Lung (tissue), 12 donors: ENCODE data around the gene NHLH2. TPM values are rescaled to one million over a fixed set of nuclear protein-coding genes. Genes with fewer than 3 reads are reported as not detected.

Experiments
- ATAC-seq: fragments of 200-7000 bp; cut with Tn5 transposase; one replicate; pipeline ENCODE4 v1.9.1; 2020; ENCODE audit warnings: moderate number of reproducible peaks; ENCODE audit not compliant: insufficient read depth, low FRiP score
- DNase-seq, 3 donors: peaks; one replicate each; pipeline ENCODE4 v3.0.0-alpha.2; 2013 to 2017
- H3K27ac ChIP-seq, 2 donors: one replicate each; pipeline ENCODE4 v1.5.1; 2013; ENCODE audit warnings: mild to moderate bottlenecking in 2 of 2, moderate library complexity in 2 of 2, control low read depth in 1 of 2, inconsistent platforms in 1 of 2, low read depth in 1 of 2, low read length in 1 of 2
- H3K27me3 ChIP-seq, 3 donors: one replicate each; pipeline ENCODE4 v1.5.1; 2013; ENCODE audit warnings: low read length in 2 of 3; ENCODE audit not compliant: control insufficient read depth in 3 of 3, insufficient read depth in 3 of 3
- H3K36me3 ChIP-seq, 4 donors: one replicate each; pipeline ENCODE4 v1.5.1; 2013; ENCODE audit warnings: low read length in 4 of 4, mild to moderate bottlenecking in 1 of 4, moderate library complexity in 1 of 4; ENCODE audit not compliant: control insufficient read depth in 4 of 4, insufficient read depth in 4 of 4
- H3K4me1 ChIP-seq, 5 donors: one replicate each; pipeline ENCODE4 v1.5.1; 2013; ENCODE audit warnings: low read length in 5 of 5, mild to moderate bottlenecking in 2 of 5, moderate library complexity in 1 of 5; ENCODE audit not compliant: control insufficient read depth in 5 of 5, insufficient read depth in 5 of 5
- H3K4me3 ChIP-seq: one replicate; pipeline ENCODE4 v1.5.1; 2013; ENCODE audit warnings: mild to moderate bottlenecking, control low read depth, moderate library complexity
- H3K9ac ChIP-seq, 2 donors: one replicate each; pipeline ENCODE4 v1.5.1; 2013; ENCODE audit warnings: low read length in 2 of 2, control low read depth in 1 of 2; ENCODE audit not compliant: insufficient read depth in 1 of 2
- H3K9me3 ChIP-seq, 4 donors: one replicate each; pipeline ENCODE4 v1.5.1; 2013; ENCODE audit warnings: low read length in 3 of 4, mild to moderate bottlenecking in 1 of 4, moderate library complexity in 1 of 4; ENCODE audit not compliant: control insufficient read depth in 4 of 4, insufficient read depth in 3 of 4
- CTCF ChIP-seq: IDR thresholded peaks from 2 replicates; pipeline ENCODE4 v1.5.1; 2012; ENCODE audit warnings: mild to moderate bottlenecking; ENCODE audit errors: control extremely low read depth, extremely low read depth
- WGBS, 2 donors: extraction: QIAGEN DNeasy Blood & Tissue Kit; methylation state at CpG; one replicate each; pipeline ENCODE4 v1.1.7; 2013; 5-methylcytosine and 5-hydroxymethylcytosine counted together
- polyA plus RNA-seq, 2 donors: library from polyadenylated mRNA; stranded (reverse); fragments of 200-250 nt; gene quantifications; one replicate each; pipeline ENCODE4 v1.2.1, GENCODE V29; 2013
- total RNA-seq, 2 donors: library from RNA; depleted of rRNA in 1 of 2; stranded (reverse); fragments of >200 nt in 1 of 2; gene quantifications; one replicate each; pipeline ENCODE4 v1.2.1, GENCODE V29; 2014 to 2021
- donor health status: control.
- donor health status: control.
- donor health status: Bipolar disorder and iron deficiency.
- donor health status: healthy.
- donor health status: DM: yes; HTN: yes; CAD: no.

NHLH2 gene
- total and polyA plus RNA-seq, 4 donors, result 0.04 to 0.18 TPM; not detected in 2

DNA sequence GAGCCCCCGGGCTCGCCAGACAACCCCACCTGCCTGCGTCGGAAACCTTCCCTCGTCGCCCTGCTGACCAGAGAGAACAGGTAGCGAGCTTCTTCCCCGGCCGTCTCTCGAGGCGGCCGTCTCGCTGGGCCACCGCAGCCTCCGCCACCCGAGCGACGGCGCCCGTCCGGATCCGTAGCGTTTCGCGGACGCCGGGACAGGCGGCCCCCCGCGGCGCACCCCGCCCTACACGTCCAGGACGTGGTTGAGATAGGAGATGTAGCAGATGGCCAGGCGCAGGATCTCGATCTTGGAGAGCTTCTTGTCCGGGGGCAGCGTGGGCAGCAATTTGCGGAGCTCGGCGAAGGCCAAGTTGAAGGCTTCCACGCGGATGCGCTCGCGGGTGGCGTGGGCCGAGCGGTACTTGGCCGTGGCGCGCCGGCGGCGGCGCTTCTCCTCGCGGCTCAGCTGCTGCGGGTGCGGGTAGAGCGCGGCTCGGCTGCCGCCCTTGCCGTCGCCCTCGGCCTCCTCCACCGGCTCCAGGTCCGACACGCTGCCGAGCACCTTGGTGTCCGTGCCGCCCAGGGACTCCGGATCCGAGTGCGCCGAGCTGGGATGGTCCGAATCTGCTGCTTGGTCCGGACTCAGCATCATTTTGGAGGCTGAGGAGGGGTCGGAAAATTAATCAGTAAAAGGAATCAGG, 3.0 kb downstream of the NHLH2 start:
- DNase-seq, result peak in 2 of 3 donors; percentile 5 to 12
- peaks cover 0 to 6% (median 0%) of the 10 kb centered on the region in 4 donors for H3K9me3 ChIP-seq
- no peak overlapping the region for H3K4me3 ChIP-seq
- no peak overlapping the region for H3K9ac ChIP-seq
- H3K36me3 ChIP-seq, result no peaks in the 10 kb centered on the region
- ATAC-seq, result peak; percentile 17
- WGBS, 2 donors, result 3 to 5% methylated on average over 71 to 80 of the region's 80 CpGs
- H3K27ac ChIP-seq, result no peak overlapping the region
- TF ChIP-seq CTCF, result no peak
- H3K4me1 ChIP-seq, result peaks cover 0 to 22% (median 0%) of the 10 kb centered on the region in 5 donors
- peaks cover 11 to 92% (median 73%) of the 10 kb centered on the region in 3 donors for H3K27me3 ChIP-seq

DNA sequence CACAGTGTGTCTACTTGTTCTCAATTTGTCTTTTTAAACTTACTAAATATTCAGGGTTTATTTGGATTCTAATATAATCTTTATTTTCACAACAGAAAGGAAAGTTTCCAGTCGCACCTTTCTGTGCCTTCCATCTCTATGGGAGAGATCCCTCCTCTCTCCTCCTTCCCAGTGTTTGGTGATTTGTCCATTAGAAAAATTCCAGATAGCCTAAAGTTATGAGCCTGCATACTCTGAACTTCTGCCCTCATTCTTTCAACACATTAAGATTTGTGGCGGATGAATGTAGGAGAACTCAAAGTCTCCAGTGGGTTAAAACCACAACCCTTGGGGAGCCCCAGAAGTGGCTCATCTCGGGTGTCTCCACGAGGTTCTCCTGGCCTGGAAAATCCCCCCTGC, 3.6 kb downstream of the NHLH2 start:
- Histone ChIP-seq H3K4me1 (peaks cover 0 to 22% (median 0%) of the 10 kb centered on the region in 5 donors), H3K4me3 (no peak overlapping the region), H3K27ac (no peak overlapping the region), H3K9me3 (peaks cover 0 to 6% (median 0%) of the 10 kb centered on the region in 4 donors), H3K27me3 (peaks cover 8 to 89% (median 71%) of the 10 kb centered on the region in 3 donors), H3K36me3 (no peaks in the 10 kb centered on the region), H3K9ac (no peak overlapping the region)
- ATAC-seq (no peak), DNase-seq (peak in 1 of 3 donors; percentile 8)
- WGBS, 2 donors, result 33 to 34% methylated on average over 4 of the region's 4 CpGs
- TF ChIP-seq CTCF, result no peak

DNA sequence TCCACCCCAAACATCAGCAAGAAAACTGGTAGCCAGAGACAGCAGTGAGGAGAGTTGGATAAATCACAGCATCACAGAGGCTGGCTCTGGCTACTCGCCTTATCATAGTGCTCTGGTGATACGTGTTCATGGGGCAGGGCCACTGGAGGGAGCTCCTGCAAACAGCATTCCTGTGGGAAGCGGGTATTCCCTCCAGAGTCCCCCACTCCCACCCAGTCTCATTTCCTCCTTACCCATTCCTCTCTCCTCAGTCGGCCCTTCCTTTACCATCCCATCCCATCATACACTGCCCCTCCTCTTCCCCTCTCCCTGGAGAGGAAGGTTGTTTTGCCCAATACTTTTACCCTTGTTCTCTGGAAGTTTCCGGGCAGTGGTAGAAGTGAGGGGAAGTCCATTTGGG, 7.1 kb downstream of the NHLH2 start:
- no peaks in the 10 kb centered on the region for H3K36me3 ChIP-seq
- H3K9me3 ChIP-seq, result peaks cover 0 to 6% (median 0%) of the 10 kb centered on the region in 4 donors
- TF ChIP-seq CTCF, result no peak
- H3K4me3 ChIP-seq, result no peak overlapping the region
- DNase-seq, result no peak
- H3K4me1 ChIP-seq, result peaks cover 0 to 14% (median 0%) of the 10 kb centered on the region in 5 donors
- peaks cover 8 to 70% (median 44%) of the 10 kb centered on the region in 3 donors for H3K27me3 ChIP-seq
- H3K27ac ChIP-seq, result no peak overlapping the region
- no peak for ATAC-seq
- WGBS, 2 donors, result 69 to 72% methylated on average over 5 of the region's 5 CpGs
- no peak overlapping the region for H3K9ac ChIP-seq
